Fibroblast of lung (primary cell): ENCODE measurements around the gene RAB34.
A peak's percentile ranks its signal among the peaks of the same experiment; 100 is the strongest.

Source experiments
- EZH2 ChIP-seq: IDR thresholded peaks from 2 replicates; pipeline ENCODE4 v1.5.1; 2012; ENCODE audit warnings: low read length, control low read depth, mild to moderate bottlenecking; ENCODE audit errors: missing control alignments
- TF ChIP-seq, protein P1 (sequence below), 2 donors: IDR thresholded peaks in 1 of 2; conservative IDR thresholded peaks in 1 of 2; 1 replicate in 1 of 2; 2 replicates in 1 of 2; pipeline ENCODE4 v1.5.1; 2011 to 2012; ENCODE audit warnings: low read length in 2 of 2, control low read depth in 1 of 2, inconsistent platforms in 1 of 2, low read depth in 1 of 2, mild to moderate bottlenecking in 1 of 2

DNA sequence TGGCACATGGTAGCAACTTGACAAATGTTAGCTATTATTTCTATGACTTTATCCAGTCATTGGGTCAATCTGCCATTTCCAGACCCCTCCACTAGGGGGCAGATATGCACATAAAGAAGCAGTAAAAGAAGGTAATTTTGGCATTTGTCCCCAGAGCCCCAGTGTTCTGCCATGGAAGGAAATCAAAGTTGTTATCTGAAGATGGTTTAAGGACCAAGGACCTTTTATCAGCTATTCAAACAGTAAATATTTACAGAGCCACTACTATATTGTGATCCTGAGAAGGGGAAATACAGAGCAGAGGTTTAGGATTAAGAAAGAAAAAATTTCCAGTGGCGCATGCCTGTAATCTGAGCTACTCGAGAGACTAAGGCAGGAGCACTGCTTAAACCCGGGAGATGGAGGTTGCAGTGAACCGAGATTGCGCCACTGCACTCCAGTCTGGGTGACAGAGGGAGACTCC is 46.2 kb upstream of the RAB34 start:
- TF ChIP-seq, protein P1, sequence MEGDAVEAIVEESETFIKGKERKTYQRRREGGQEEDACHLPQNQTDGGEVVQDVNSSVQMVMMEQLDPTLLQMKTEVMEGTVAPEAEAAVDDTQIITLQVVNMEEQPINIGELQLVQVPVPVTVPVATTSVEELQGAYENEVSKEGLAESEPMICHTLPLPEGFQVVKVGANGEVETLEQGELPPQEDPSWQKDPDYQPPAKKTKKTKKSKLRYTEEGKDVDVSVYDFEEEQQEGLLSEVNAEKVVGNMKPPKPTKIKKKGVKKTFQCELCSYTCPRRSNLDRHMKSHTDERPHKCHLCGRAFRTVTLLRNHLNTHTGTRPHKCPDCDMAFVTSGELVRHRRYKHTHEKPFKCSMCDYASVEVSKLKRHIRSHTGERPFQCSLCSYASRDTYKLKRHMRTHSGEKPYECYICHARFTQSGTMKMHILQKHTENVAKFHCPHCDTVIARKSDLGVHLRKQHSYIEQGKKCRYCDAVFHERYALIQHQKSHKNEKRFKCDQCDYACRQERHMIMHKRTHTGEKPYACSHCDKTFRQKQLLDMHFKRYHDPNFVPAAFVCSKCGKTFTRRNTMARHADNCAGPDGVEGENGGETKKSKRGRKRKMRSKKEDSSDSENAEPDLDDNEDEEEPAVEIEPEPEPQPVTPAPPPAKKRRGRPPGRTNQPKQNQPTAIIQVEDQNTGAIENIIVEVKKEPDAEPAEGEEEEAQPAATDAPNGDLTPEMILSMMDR (conservative IDR thresholded peaks at IDR 0.05 in 1 of 2, IDR thresholded peaks at IDR 0.05 in 1 of 2; ENCODE audit: low read depth in 1 of 2, low read length in 2 of 2) = peak; percentile 81 to 89
- no peak for TF ChIP-seq EZH2
